Pancreas (tissue), 10 donors: Measurements from ENCODE around the gene FFAR2. TPM values are rescaled to one million over a fixed set of nuclear protein-coding genes. Genes with fewer than 3 reads are reported as not detected.

Source experiments
- ATAC-seq, 4 donors: fragments of 200-7000 bp; cut with Tn5 transposase; one replicate each; pipeline versions ENCODE4 v1.8.0 to v1.9.1; 2020; ENCODE audit warnings: mild to moderate bottlenecking in 4 of 4, moderate library complexity in 4 of 4
- DNase-seq, 6 donors: peaks; one replicate each; pipeline ENCODE4 v3.0.0-alpha.2; 2020
- FAIRE-seq: peaks from 2 replicates; lab custom pipeline; 2012; peaks lifted over from hg19 to GRCh38; lab: Jason Lieb, UNC
- H3K27ac ChIP-seq, 4 donors: fragments of 200-600 bp; sonication (generic); 1 replicate in 3 of 4; 2 replicates in 1 of 4; pipeline versions ENCODE4 v1.5.0 to v1.8.0; 2020
- H3K27me3 ChIP-seq, 4 donors: fragments of 200-600 bp; one replicate each; pipeline ENCODE4 v1.8.0; 2021
- H3K36me3 ChIP-seq, 3 donors: fragments of 200-600 bp; sonication (generic) in 1 of 3; one replicate each; pipeline versions ENCODE4 v1.5.0 to v1.8.0; 2020 to 2021
- H3K4me1 ChIP-seq, 3 donors: fragments of 200-600 bp; one replicate each; pipeline ENCODE4 v1.8.0; 2021
- H3K4me3 ChIP-seq, 4 donors: fragments of 200-600 bp; sonication (generic) in 2 of 4; one replicate each; pipeline versions ENCODE4 v1.5.0 to v1.8.0; 2020 to 2021
- H3K9me3 ChIP-seq, 4 donors: fragments of 200-600 bp; one replicate each; pipeline ENCODE4 v1.8.0; 2021
- WGBS, 2 donors: extraction: QIAGEN DNeasy Blood & Tissue Kit; methylation state at CpG; one replicate each; pipeline ENCODE4 v1.1.7; 2013; 5-methylcytosine and 5-hydroxymethylcytosine counted together
- intact Hi-C, 3 donors: fragments of 100-400 bp; cut with DNase I; formaldehyde crosslinking; loops; one replicate each; pipeline versions ENCODE4 v1.11.1 to v1.14.2; 2022
- polyA plus RNA-seq, 2 donors: library from polyadenylated mRNA; stranded (reverse); fragments of 200-250 nt; gene quantifications; one replicate each; pipeline ENCODE4 v1.2.3, GENCODE V29; 2013
- total RNA-seq, 6 donors: library from RNA; stranded (reverse); fragmentation: NEBNext Ultra II Directional in 4 of 6; extraction: Animal tissue kit (Norgen Biotek cat#: 25700) in 4 of 6; gene quantifications; one replicate each; pipeline versions ENCODE4 v1.2.1 to v1.2.4, GENCODE V29; 2021 to 2023
- TF ChIP-seq, protein P1 (sequence below), 4 donors: fragments of 200-600 bp; sonication (generic) in 3 of 4; IDR thresholded peaks; one replicate each; pipeline versions ENCODE4 v1.5.0 to v1.8.0; 2021; ENCODE audit warnings: antibody characterized with exemption in 4 of 4
- donor health status: healthy with polysubstance abuse.
- donor health status: DM: no; HTN: no; CAD: no; lungs with moderate emphysema.
- donor health status: DM: no; HTN: no; CAD: no.
- donor health status: control.
- donor health status: control.
- donor health status: Bipolar disorder and iron deficiency.
- donor health status: DM: yes; HTN: yes; CAD: no.
- donor health status: DM: no; HTN: no; CAD: no.
- donor health status: DM: no; HTN: no; CAD: no.
- donor health status: DM: yes; HTN: yes; CAD: no.

FFAR2 gene
- total and polyA plus RNA-seq, 8 donors = 0.20 to 2.5 (median 0.39) TPM; not detected in 2

GRCh38 chr19:35449359-35450043 lies 1.4 kb downstream of the FFAR2 start:
- peak; percentile 58 to 79 (median 76) for ATAC-seq
- DNase-seq = no peak
- Histone ChIP-seq H3K4me1 (peaks cover 0 to 7% (median 0%) of the 10 kb centered on the region in 3 donors), H3K27ac (peak overlapping the region in 1 of 4 donors; percentile 22), H3K4me3 (no peak overlapping the region), H3K36me3 (no peaks in the 10 kb centered on the region), H3K9me3 (no peaks in the 10 kb centered on the region), H3K27me3 (no peaks in the 10 kb centered on the region)
- intact Hi-C loops = no loop called here
- TF ChIP-seq, protein P1, sequence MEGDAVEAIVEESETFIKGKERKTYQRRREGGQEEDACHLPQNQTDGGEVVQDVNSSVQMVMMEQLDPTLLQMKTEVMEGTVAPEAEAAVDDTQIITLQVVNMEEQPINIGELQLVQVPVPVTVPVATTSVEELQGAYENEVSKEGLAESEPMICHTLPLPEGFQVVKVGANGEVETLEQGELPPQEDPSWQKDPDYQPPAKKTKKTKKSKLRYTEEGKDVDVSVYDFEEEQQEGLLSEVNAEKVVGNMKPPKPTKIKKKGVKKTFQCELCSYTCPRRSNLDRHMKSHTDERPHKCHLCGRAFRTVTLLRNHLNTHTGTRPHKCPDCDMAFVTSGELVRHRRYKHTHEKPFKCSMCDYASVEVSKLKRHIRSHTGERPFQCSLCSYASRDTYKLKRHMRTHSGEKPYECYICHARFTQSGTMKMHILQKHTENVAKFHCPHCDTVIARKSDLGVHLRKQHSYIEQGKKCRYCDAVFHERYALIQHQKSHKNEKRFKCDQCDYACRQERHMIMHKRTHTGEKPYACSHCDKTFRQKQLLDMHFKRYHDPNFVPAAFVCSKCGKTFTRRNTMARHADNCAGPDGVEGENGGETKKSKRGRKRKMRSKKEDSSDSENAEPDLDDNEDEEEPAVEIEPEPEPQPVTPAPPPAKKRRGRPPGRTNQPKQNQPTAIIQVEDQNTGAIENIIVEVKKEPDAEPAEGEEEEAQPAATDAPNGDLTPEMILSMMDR (IDR thresholded peaks at IDR 0.05) = no peak
- no peak for FAIRE-seq
- WGBS, 2 donors = 36 to 37% methylated on average over 25 to 27 of the region's 27 CpGs

DNA sequence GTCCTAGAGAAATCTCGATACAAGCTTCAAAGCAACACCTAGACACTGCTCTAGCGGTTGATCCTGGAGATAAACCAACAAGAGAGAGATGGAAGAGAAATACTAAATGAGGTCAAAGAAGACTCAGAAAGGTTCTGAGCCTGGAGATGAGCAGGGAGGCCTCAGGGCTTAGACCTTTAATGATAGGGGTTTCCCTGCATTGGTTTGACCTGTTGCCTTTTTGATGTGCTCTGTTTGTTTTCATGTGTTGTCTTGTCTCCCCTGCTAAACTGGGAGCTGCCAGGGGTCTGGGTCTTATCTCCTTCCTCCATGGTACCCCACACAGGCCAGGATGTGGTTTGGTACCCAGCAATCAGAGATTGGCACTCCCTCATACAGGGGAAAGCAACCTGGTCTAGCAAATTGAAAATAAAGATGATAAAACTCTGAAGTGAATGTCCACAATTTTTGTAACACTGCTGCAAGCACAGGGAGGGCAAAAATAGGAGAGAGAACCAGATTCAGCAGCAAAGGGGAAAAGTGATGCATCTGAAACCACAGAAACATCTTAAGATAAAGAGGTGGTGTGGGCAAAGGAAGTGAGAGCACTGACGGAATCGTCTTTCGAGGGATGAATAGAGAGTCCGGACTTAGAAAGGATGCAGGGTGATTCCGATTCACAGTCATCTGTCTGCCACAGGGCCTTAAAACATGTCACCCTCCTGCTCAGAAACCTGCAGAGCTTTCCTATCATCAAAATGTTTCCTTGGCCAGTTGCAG lies 3.5 kb downstream of the FFAR2 start:
- intact Hi-C loops = no loop called here
- no peaks in the 10 kb centered on the region for H3K36me3 ChIP-seq
- no peak for DNase-seq
- no peaks in the 10 kb centered on the region for H3K27me3 ChIP-seq
- no peak for ATAC-seq
- H3K27ac ChIP-seq = no peak overlapping the region
- no peak for FAIRE-seq
- no peaks in the 10 kb centered on the region for H3K9me3 ChIP-seq
- peaks cover 0 to 7% (median 0%) of the 10 kb centered on the region in 3 donors for H3K4me1 ChIP-seq
- H3K4me3 ChIP-seq = no peak overlapping the region
- TF ChIP-seq, protein P1 (IDR thresholded peaks at IDR 0.05) = no peak
- 91 to 92% methylated on average over 7 of the region's 7 CpGs for WGBS, 2 donors

GRCh38 chr19:35454663-35455062 lies 6.6 kb downstream of the FFAR2 start:
- intact Hi-C loops = no loop called here
- H3K27ac ChIP-seq = no peak overlapping the region
- DNase-seq (no peak), FAIRE-seq (no peak), ATAC-seq (no peak)
- no peaks in the 10 kb centered on the region for H3K27me3 ChIP-seq
- TF ChIP-seq, protein P1 (IDR thresholded peaks at IDR 0.05) = no peak
- WGBS, 2 donors = 76 to 77% methylated on average over 2 of the region's 2 CpGs
- H3K4me3 ChIP-seq = no peak overlapping the region
- H3K9me3 ChIP-seq = no peaks in the 10 kb centered on the region
- no peaks in the 10 kb centered on the region for H3K36me3 ChIP-seq
- H3K4me1 ChIP-seq = peaks cover 0 to 21% (median 12%) of the 10 kb centered on the region in 3 donors

DNA sequence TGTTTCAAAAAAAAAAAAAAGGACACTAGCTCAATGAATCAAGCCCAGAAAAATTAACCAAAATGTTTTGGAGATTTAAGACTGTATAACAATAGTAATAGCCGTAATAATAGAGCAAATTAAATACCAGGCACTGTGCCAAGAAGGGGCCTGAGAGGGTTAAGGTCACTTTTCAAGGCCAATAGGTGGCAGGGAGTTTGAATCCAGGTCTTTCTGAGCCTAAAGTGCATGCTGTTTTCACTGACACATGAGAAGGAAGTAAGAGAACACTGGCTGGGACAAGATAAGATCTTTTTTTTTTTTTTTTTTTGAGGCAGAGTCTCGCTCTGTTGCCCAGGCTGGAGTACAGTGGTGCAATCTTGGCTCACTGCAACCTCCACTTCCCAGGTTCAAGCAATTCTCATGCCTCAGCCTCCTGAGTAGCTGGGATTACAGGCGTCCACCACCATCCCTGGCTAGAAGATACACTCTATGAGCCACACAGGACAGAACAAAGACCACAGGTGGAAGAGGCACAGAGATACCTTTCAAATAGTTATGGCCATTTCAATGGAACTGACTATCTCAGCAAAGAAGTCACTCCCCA lies 7.7 kb downstream of the FFAR2 start:
- no peaks in the 10 kb centered on the region for H3K36me3 ChIP-seq
- no peak for DNase-seq
- H3K9me3 ChIP-seq = no peaks in the 10 kb centered on the region
- peaks cover 0 to 24% (median 16%) of the 10 kb centered on the region in 3 donors for H3K4me1 ChIP-seq
- no peak for FAIRE-seq
- no peak for ATAC-seq
- 74 to 78% methylated on average over 2 to 3 of the region's 3 CpGs for WGBS, 2 donors
- TF ChIP-seq, protein P1 (IDR thresholded peaks at IDR 0.05) = no peak
- H3K4me3 ChIP-seq = no peak overlapping the region
- H3K27me3 ChIP-seq = no peaks in the 10 kb centered on the region
- no peak overlapping the region for H3K27ac ChIP-seq
- intact Hi-C loops = no loop called here
